ENCODE results near the gene PRKN. TPM values are rescaled to one million over a fixed set of nuclear protein-coding genes. Genes with fewer than 3 reads are reported as not detected.
A peak's percentile ranks its signal among the peaks of the same experiment; 100 is the strongest.

Gene PRKN
- polyA plus RNA-seq, 1 donor from 2014 or later, result 1.2 TPM

DNA sequence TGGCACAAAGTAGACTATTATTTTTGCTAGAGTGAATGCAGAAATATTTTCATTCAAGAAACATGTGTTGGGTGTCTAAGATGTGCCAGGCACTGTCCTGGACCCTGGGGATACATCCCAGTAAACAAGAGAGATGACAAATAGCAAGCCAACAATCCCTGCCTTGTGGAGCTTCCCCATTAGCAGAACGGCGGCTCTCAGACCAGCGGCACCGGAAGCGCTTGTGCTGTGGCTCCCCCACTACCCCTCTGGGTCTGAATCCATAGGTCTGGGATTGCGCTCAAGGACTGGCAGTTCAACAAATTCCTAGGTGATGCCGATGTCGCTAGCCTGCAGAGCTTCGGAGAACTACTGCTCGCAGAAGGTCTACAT lies 1355.2 kb downstream of the PRKN start:
- Histone ChIP-seq H2AFZ (ENCODE audit: low read depth, low read length) (no peak overlapping the region), H3K9ac (ENCODE audit: low read length) (no peak overlapping the region), H3K9me3 (ENCODE audit: low read length) (no peaks in the 10 kb centered on the region), H3F3A (ENCODE audit: insufficient read depth, low read length, poor library complexity, severe bottlenecking) (no peaks in the 10 kb centered on the region), H3K79me2 (replicated peaks; ENCODE audit: insufficient read depth, low read length) (no peaks in the 10 kb centered on the region), H3K9me2 (ENCODE audit: insufficient read depth, low read length) (no peaks in the 10 kb centered on the region), H3K27me3 (ENCODE audit: insufficient read depth, low read depth, low read length) (no peaks in the 10 kb centered on the region), H3K27ac (ENCODE audit: low read length) (no peak overlapping the region), H3K4me3 (ENCODE audit: low read length) (no peak overlapping the region), H3K36me3 (ENCODE audit: insufficient read depth, low read length) (no peaks in the 10 kb centered on the region), H4K20me1 (ENCODE audit: insufficient read depth) (no peaks in the 10 kb centered on the region), H3K4me2 (ENCODE audit: low read length) (no peak overlapping the region)
- TF ChIP-seq EZH2 (IDR thresholded peaks at IDR 0.05; ENCODE audit: borderline replicate concordance, insufficient read depth, low read length, poor library complexity, severe bottlenecking), result no peak
- no peak for TF ChIP-seq POLR2AphosphoS5 (IDR thresholded peaks at IDR 0.05)
- TF ChIP-seq, protein P1, sequence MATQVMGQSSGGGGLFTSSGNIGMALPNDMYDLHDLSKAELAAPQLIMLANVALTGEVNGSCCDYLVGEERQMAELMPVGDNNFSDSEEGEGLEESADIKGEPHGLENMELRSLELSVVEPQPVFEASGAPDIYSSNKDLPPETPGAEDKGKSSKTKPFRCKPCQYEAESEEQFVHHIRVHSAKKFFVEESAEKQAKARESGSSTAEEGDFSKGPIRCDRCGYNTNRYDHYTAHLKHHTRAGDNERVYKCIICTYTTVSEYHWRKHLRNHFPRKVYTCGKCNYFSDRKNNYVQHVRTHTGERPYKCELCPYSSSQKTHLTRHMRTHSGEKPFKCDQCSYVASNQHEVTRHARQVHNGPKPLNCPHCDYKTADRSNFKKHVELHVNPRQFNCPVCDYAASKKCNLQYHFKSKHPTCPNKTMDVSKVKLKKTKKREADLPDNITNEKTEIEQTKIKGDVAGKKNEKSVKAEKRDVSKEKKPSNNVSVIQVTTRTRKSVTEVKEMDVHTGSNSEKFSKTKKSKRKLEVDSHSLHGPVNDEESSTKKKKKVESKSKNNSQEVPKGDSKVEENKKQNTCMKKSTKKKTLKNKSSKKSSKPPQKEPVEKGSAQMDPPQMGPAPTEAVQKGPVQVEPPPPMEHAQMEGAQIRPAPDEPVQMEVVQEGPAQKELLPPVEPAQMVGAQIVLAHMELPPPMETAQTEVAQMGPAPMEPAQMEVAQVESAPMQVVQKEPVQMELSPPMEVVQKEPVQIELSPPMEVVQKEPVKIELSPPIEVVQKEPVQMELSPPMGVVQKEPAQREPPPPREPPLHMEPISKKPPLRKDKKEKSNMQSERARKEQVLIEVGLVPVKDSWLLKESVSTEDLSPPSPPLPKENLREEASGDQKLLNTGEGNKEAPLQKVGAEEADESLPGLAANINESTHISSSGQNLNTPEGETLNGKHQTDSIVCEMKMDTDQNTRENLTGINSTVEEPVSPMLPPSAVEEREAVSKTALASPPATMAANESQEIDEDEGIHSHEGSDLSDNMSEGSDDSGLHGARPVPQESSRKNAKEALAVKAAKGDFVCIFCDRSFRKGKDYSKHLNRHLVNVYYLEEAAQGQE (IDR thresholded peaks at IDR 0.05; ENCODE audit: borderline replicate concordance), result no peak
- TF ChIP-seq RAD21 (conservative IDR thresholded peaks at IDR 0.05), result no peak
- no peak for TF ChIP-seq EP300 (conservative IDR thresholded peaks at IDR 0.05; ENCODE audit: poor library complexity, severe bottlenecking)
- TF ChIP-seq, protein P2, sequence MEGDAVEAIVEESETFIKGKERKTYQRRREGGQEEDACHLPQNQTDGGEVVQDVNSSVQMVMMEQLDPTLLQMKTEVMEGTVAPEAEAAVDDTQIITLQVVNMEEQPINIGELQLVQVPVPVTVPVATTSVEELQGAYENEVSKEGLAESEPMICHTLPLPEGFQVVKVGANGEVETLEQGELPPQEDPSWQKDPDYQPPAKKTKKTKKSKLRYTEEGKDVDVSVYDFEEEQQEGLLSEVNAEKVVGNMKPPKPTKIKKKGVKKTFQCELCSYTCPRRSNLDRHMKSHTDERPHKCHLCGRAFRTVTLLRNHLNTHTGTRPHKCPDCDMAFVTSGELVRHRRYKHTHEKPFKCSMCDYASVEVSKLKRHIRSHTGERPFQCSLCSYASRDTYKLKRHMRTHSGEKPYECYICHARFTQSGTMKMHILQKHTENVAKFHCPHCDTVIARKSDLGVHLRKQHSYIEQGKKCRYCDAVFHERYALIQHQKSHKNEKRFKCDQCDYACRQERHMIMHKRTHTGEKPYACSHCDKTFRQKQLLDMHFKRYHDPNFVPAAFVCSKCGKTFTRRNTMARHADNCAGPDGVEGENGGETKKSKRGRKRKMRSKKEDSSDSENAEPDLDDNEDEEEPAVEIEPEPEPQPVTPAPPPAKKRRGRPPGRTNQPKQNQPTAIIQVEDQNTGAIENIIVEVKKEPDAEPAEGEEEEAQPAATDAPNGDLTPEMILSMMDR (IDR thresholded peaks at IDR 0.05; ENCODE audit: poor library complexity, severe bottlenecking), result no peak
- no peak for TF ChIP-seq SMC3 (conservative IDR thresholded peaks at IDR 0.05; ENCODE audit: poor library complexity)
- TF ChIP-seq MXI1 (conservative IDR thresholded peaks at IDR 0.05; ENCODE audit: poor library complexity, severe bottlenecking), result no peak
- TF ChIP-seq TAF1 (IDR thresholded peaks at IDR 0.05; ENCODE audit: low read depth), result no peak

GRCh38 chr6:161370880-161371279 lies 1356.7 kb downstream of the PRKN start:
- no peak overlapping the region for H3K27ac ChIP-seq (ENCODE audit: low read length)
- H3K27me3 ChIP-seq (ENCODE audit: insufficient read depth, low read depth, low read length), result no peaks in the 10 kb centered on the region
- no peak overlapping the region for H3K4me3 ChIP-seq (ENCODE audit: low read length)
- no peaks in the 10 kb centered on the region for H3K9me3 ChIP-seq (ENCODE audit: low read length)
- no peaks in the 10 kb centered on the region for H3K36me3 ChIP-seq (ENCODE audit: insufficient read depth, low read length)
- no peak overlapping the region for H3K9ac ChIP-seq (ENCODE audit: low read length)
- H3K79me2 ChIP-seq (replicated peaks; ENCODE audit: insufficient read depth, low read length), result no peaks in the 10 kb centered on the region
- H2AFZ ChIP-seq (ENCODE audit: low read depth, low read length), result no peak overlapping the region
- H3K4me2 ChIP-seq (ENCODE audit: low read length), result no peak overlapping the region
- no peaks in the 10 kb centered on the region for H4K20me1 ChIP-seq (ENCODE audit: insufficient read depth)
- H3F3A ChIP-seq (ENCODE audit: insufficient read depth, low read length, poor library complexity, severe bottlenecking), result no peaks in the 10 kb centered on the region
- TF ChIP-seq RAD21 (conservative IDR thresholded peaks at IDR 0.05), result peak; percentile 93
- TF ChIP-seq, protein P2 (IDR thresholded peaks at IDR 0.05; ENCODE audit: poor library complexity, severe bottlenecking), result peak; percentile 93
- peak; percentile 95 for TF ChIP-seq SMC3 (conservative IDR thresholded peaks at IDR 0.05; ENCODE audit: poor library complexity)
- no peak for TF ChIP-seq TAF1 (IDR thresholded peaks at IDR 0.05; ENCODE audit: low read depth)
- peak; percentile 24 for TF ChIP-seq EP300 (conservative IDR thresholded peaks at IDR 0.05; ENCODE audit: poor library complexity, severe bottlenecking)
- no peak for TF ChIP-seq EZH2 (IDR thresholded peaks at IDR 0.05; ENCODE audit: borderline replicate concordance, insufficient read depth, low read length, poor library complexity, severe bottlenecking)
- H3K9me2 ChIP-seq (ENCODE audit: insufficient read depth, low read length), result no peaks in the 10 kb centered on the region

Data from neural cell (in vitro differentiated cells).